GM10847 (cell line): ENCODE measurements around the gene SPOCD1.

Experiments
- POLR2A ChIP-seq: IDR thresholded peaks from 2 replicates; pipeline ENCODE4 v1.6.1; 2011; ENCODE audit not compliant: insufficient read length; ENCODE audit errors: extremely low read depth

Gene SPOCD1

GRCh38 chr1:31805318-31805717, 10.5 kb downstream of the SPOCD1 start:
- TF ChIP-seq POLR2A = no peak

- TF ChIP-seq POLR2A = no peak
Observed at GRCh38 chr1:31804098-31804497, 11.7 kb downstream of the SPOCD1 start.

GRCh38 chr1:31803610-31804009, 12.2 kb downstream of the SPOCD1 start:
- TF ChIP-seq POLR2A = no peak

GRCh38 chr1:31802190-31803150, 13.4 kb downstream of the SPOCD1 start:
- TF ChIP-seq POLR2A = no peak

- no peak for TF ChIP-seq POLR2A
Observed at GRCh38 chr1:31801458-31801857, 14.4 kb downstream of the SPOCD1 start.

- no peak for TF ChIP-seq POLR2A
Observed at GRCh38 chr1:31800674-31800967, 15.2 kb downstream of the SPOCD1 start.

GRCh38 chr1:31799895-31800673, 15.7 kb downstream of the SPOCD1 start:
- no peak for TF ChIP-seq POLR2A

GRCh38 chr1:31799196-31799894, 16.5 kb downstream of the SPOCD1 start:
- TF ChIP-seq POLR2A = no peak

- no peak for TF ChIP-seq POLR2A
Observed at GRCh38 chr1:31798433-31799195, 17.2 kb downstream of the SPOCD1 start.

- no peak for TF ChIP-seq POLR2A
Observed at GRCh38 chr1:31798086-31798432, 17.8 kb downstream of the SPOCD1 start.

GRCh38 chr1:31797216-31797615, 18.6 kb downstream of the SPOCD1 start:
- TF ChIP-seq POLR2A = no peak

GRCh38 chr1:31796707-31797106, 19.1 kb downstream of the SPOCD1 start:
- TF ChIP-seq POLR2A = no peak

- no peak for TF ChIP-seq POLR2A
Observed at GRCh38 chr1:31795801-31796621, 19.8 kb downstream of the SPOCD1 start.

- TF ChIP-seq POLR2A = no peak
Observed at GRCh38 chr1:31795096-31795675, 20.6 kb downstream of the SPOCD1 start.
